Spleen (tissue), 7 donors: ENCODE results near the gene UNC13C.

ENCODE experiments used
- CTCF ChIP-seq, 11 experiments: fragments of 200-600 bp in 7 of 11; fragments of 450-650 bp in 4 of 11; sonication (generic) in 4 of 11; IDR thresholded peaks in 8 of 11; conservative IDR thresholded peaks in 3 of 11; 1 replicate in 7 of 11; 2 replicates in 4 of 11; pipeline versions ENCODE4 v1.4.0 to v1.8.0; 2016 to 2021; ENCODE audit warnings: antibody characterized with exemption in 11 of 11, inconsistent platforms in 4 of 11, mild to moderate bottlenecking in 1 of 11
- POLR2A ChIP-seq, 3 donors: fragments of 450-650 bp; IDR thresholded peaks; one replicate each; pipeline ENCODE4 v1.5.1; 2017; ENCODE audit warnings: antibody characterized with exemption in 3 of 3, mild to moderate bottlenecking in 1 of 3
- POLR2AphosphoS5 ChIP-seq, 3 donors: sonication (generic); formaldehyde crosslinking; IDR thresholded peaks; one replicate each; pipeline ENCODE4 v1.5.1; 2017; ENCODE audit warnings: antibody characterized with exemption in 3 of 3
- donor health status: DM: no; HTN: no; CAD: no; lungs with moderate emphysema.
- donor health status: DM: no; HTN: no; CAD: no.
- donor health status: DM: no; HTN: no; CAD: no.

DNA sequence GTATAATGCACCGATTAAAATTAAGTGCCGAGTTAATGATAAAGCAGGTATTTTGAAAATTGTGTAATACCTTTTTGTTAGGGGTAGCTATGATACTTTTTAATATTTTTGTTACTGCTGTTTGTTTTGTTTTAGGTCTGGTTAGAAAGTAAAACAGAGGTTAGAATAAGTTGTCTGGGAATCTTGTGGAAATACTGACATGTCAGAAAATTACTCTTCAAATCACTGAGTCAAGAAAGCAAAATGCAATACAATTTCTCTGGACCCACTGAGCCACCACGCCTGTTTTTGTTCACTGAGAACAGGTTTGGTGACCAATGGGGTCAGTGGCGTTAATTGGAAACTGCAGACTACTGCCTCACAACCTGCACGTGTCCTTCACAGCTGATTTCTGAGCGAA, 601.6 kb downstream of the UNC13C start:
- TF ChIP-seq CTCF (IDR thresholded peaks at IDR 0.05 in 8 of 11, conservative IDR thresholded peaks at IDR 0.05 in 3 of 11) (no peak), POLR2AphosphoS5 (IDR thresholded peaks at IDR 0.05) (no peak), POLR2A (IDR thresholded peaks at IDR 0.05) (no peak)
